ENCODE measurements around the gene FUS. TPM values are rescaled to one million over a fixed set of nuclear protein-coding genes. Genes with fewer than 3 reads are reported as not detected.

The FUS gene
- total and polyA plus RNA-seq, 8 donors, result 69.4 to 379 (median 109) TPM

GRCh38 chr16:31206776-31207175 is 26.8 kb downstream of the FUS start:
- ATAC-seq, result no peak
- WGBS, 2 donors, result 22 to 28% methylated on average over 6 of the region's 6 CpGs
- Histone ChIP-seq H3K36me3 (no peaks in the 10 kb centered on the region), H3K27ac (no peak overlapping the region), H3K4me3 (no peak overlapping the region), H3K4me1 (no peaks in the 10 kb centered on the region), H3K27me3 (no peaks in the 10 kb centered on the region), H3K9me3 (no peaks in the 10 kb centered on the region)
- no peak for DNase-seq
- TF ChIP-seq CTCF (IDR thresholded peaks at IDR 0.05), result no peak
- intact Hi-C loops (cut with DNase I), result no loop called here
- no peak for FAIRE-seq

- ATAC-seq, result no peak
- H3K36me3 ChIP-seq, result no peaks in the 10 kb centered on the region
- no peak overlapping the region for H3K4me3 ChIP-seq
- no peaks in the 10 kb centered on the region for H3K9me3 ChIP-seq
- peaks cover 15 to 17% (median 16%) of the 10 kb centered on the region in 3 donors for H3K4me1 ChIP-seq
- no peak for TF ChIP-seq CTCF (IDR thresholded peaks at IDR 0.05)
- 100% methylated on average over 1 of the region's 1 CpG for WGBS, 2 donors
- intact Hi-C loops (cut with DNase I), result no loop called here
- FAIRE-seq, result no peak
- DNase-seq, result no peak
- H3K27me3 ChIP-seq, result peaks cover 0 to 18% (median 3%) of the 10 kb centered on the region in 4 donors
- no peak overlapping the region for H3K27ac ChIP-seq
These were observed 33.4 kb downstream of the FUS start for GRCh38 chr16:31213342-31213741.

- Histone ChIP-seq H3K9me3 (no peaks in the 10 kb centered on the region), H3K36me3 (no peaks in the 10 kb centered on the region), H3K4me3 (peak within 1 kb of the TSS in 2 of 4 donors; percentile 44 to 59), H3K27ac (no peak within 1 kb of the TSS), H3K27me3 (peaks cover 0 to 18% (median 3%) of the 10 kb centered on the region in 4 donors), H3K4me1 (peaks cover 15 to 17% (median 16%) of the 10 kb centered on the region in 3 donors)
- intact Hi-C loops (cut with DNase I), result no loop called here
- 74 to 92% methylated on average over 15 to 25 of the region's 25 CpGs for WGBS, 2 donors
- no peak for TF ChIP-seq CTCF (IDR thresholded peaks at IDR 0.05)
- ATAC-seq (no peak), FAIRE-seq (no peak), DNase-seq (no peak)
These were observed 34.2 kb downstream of the FUS start, which contains the start of gene TRIM72 for GRCh38 chr16:31213877-31214707. Gene TRIM72, plus strand, starts transcription at chr16:31214119. Its CDS starts 620 bp downstream, at chr16:31214739.

GRCh38 chr16:31214708-31215286 is 34.9 kb downstream of the FUS start:
- FAIRE-seq (no peak), DNase-seq (peak in 1 of 6 donors; percentile 66), ATAC-seq (peak in 3 of 4 donors; percentile 9 to 36 (median 10))
- 7 to 10% methylated on average over 47 to 58 of the region's 58 CpGs for WGBS, 2 donors
- no peak for TF ChIP-seq CTCF (IDR thresholded peaks at IDR 0.05)
- H3K27ac ChIP-seq, result no peak overlapping the region
- H3K27me3 ChIP-seq, result peaks cover 0 to 18% (median 3%) of the 10 kb centered on the region in 4 donors
- H3K36me3 ChIP-seq, result no peaks in the 10 kb centered on the region
- peaks cover 15 to 17% (median 16%) of the 10 kb centered on the region in 3 donors for H3K4me1 ChIP-seq
- no peaks in the 10 kb centered on the region for H3K9me3 ChIP-seq
- peak overlapping the region in 3 of 4 donors; percentile 28 to 59 (median 44) for H3K4me3 ChIP-seq
- intact Hi-C loops (cut with DNase I), result no loop called here
